Measurements from ENCODE around the gene JUNB. TPM values are rescaled to one million over a fixed set of nuclear protein-coding genes. Genes with fewer than 3 reads are reported as not detected.

The JUNB gene
- total and polyA plus RNA-seq, 11 donors = 19.6 to 205 (median 52.9) TPM

GRCh38 chr19:12825254-12826131, 34.2 kb downstream of the JUNB start:
- ATAC-seq (no peak), DNase-seq (no peak)
- no peak overlapping the region for H3K27ac ChIP-seq
- TF ChIP-seq CTCF (IDR thresholded peaks at IDR 0.05) (peak in 5 of 12 donors; percentile 6 to 39 (median 29)), POLR2A (IDR thresholded peaks at IDR 0.05) (no peak)
- H3K9me3 ChIP-seq = peaks cover 0 to 5% (median 0%) of the 10 kb centered on the region in 12 donors
- peaks cover 18 to 70% (median 57%) of the 10 kb centered on the region in 9 donors for H3K27me3 ChIP-seq
- peaks cover 0 to 11% (median 0%) of the 10 kb centered on the region in 12 donors for H3K4me1 ChIP-seq
- intact Hi-C loops (cut with DNase I) = no loop called here
- 4 to 7% (median 6%) methylated on average over 46 of the region's 46 CpGs for WGBS, 4 donors
- no peaks in the 10 kb centered on the region for H3K36me3 ChIP-seq
- no peak overlapping the region for H3K4me3 ChIP-seq

GRCh38 chr19:12828494-12828893, 37.2 kb downstream of the JUNB start:
- 5 to 19% (median 6%) methylated on average over 3 to 23 of the region's 23 CpGs for WGBS, 4 donors
- Histone ChIP-seq H3K36me3 (no peaks in the 10 kb centered on the region), H3K4me1 (peaks cover 0 to 23% (median 4%) of the 10 kb centered on the region in 12 donors), H3K27me3 (peaks cover 33 to 97% (median 80%) of the 10 kb centered on the region in 9 donors), H3K27ac (no peak overlapping the region), H3K4me3 (no peak overlapping the region), H3K9me3 (no peaks in the 10 kb centered on the region)
- intact Hi-C loops (cut with DNase I) = no loop called here
- TF ChIP-seq POLR2A (IDR thresholded peaks at IDR 0.05) (no peak), CTCF (IDR thresholded peaks at IDR 0.05) (no peak)
- no peak for DNase-seq
- ATAC-seq = no peak

GRCh38 chr19:12833418-12833737, 42.1 kb downstream of the JUNB start:
- intact Hi-C loops (cut with DNase I) = no loop called here
- H3K4me1 ChIP-seq = peaks cover 0 to 32% (median 10%) of the 10 kb centered on the region in 12 donors
- H3K27ac ChIP-seq = no peak overlapping the region
- TF ChIP-seq CTCF (IDR thresholded peaks at IDR 0.05) (no peak), POLR2A (IDR thresholded peaks at IDR 0.05) (no peak)
- ATAC-seq = no peak
- no peaks in the 10 kb centered on the region for H3K36me3 ChIP-seq
- peaks cover 50 to 97% (median 86%) of the 10 kb centered on the region in 9 donors for H3K27me3 ChIP-seq
- WGBS, 4 donors = 0 to 8% (median 2%) methylated on average over 2 to 5 of the region's 5 CpGs
- no peaks in the 10 kb centered on the region for H3K9me3 ChIP-seq
- peak overlapping the region in 7 of 12 donors; percentile 39 to 55 (median 51) for H3K4me3 ChIP-seq
- no peak for DNase-seq

GRCh38 chr19:12833738-12834565, 42.7 kb downstream of the JUNB start:
- H3K27ac ChIP-seq = no peak overlapping the region
- peaks cover 47 to 97% (median 92%) of the 10 kb centered on the region in 9 donors for H3K27me3 ChIP-seq
- H3K36me3 ChIP-seq = no peaks in the 10 kb centered on the region
- peaks cover 0 to 34% (median 13%) of the 10 kb centered on the region in 12 donors for H3K4me1 ChIP-seq
- 1 to 2% (median 1%) methylated on average over 20 to 87 of the region's 87 CpGs for WGBS, 4 donors
- intact Hi-C loops (cut with DNase I) = no loop called here
- peak overlapping the region; percentile 25 to 55 (median 44) for H3K4me3 ChIP-seq
- TF ChIP-seq POLR2A (IDR thresholded peaks at IDR 0.05) (no peak), CTCF (IDR thresholded peaks at IDR 0.05) (no peak)
- peak in 1 of 4 donors; percentile 27 for ATAC-seq
- H3K9me3 ChIP-seq = no peaks in the 10 kb centered on the region
- DNase-seq = no peak

All from heart left ventricle (tissue), 16 donors.